Ovary (tissue), 3 donors: ENCODE measurements around the gene ZNHIT2.

ENCODE experiments used
- CTCF ChIP-seq, 3 donors: fragments of 450-650 bp in 2 of 3; fragments of 200-600 bp in 1 of 3; IDR thresholded peaks; one replicate each; pipeline versions ENCODE4 v1.5.1 to v1.8.0; 2016 to 2022; ENCODE audit warnings: antibody characterized with exemption in 3 of 3, mild to moderate bottlenecking in 1 of 3
- EP300 ChIP-seq: sonication (generic); formaldehyde crosslinking; IDR thresholded peaks from one replicate; pipeline ENCODE4 v1.6.1; 2017; ENCODE audit warnings: antibody characterized with exemption
- donor health status: DM: no; HTN: no; CAD: no.

- TF ChIP-seq CTCF (IDR thresholded peaks at IDR 0.05) (no peak), EP300 (peak; percentile 18)
Measured at GRCh38 chr11:65083834-65084597, 33.5 kb downstream of the ZNHIT2 start, which contains the start of the genes CDCA5 and ZFPL1.
